HG03342 (cell line): ENCODE results near the gene NECTIN4.
"Not testable (repeated sequence)": the region's sequence is repeated elsewhere in the genome, so short reads cannot be mapped to it uniquely, and the experiment has no call there.

Experiments
- ATAC-seq: cut with Tn5 transposase; IDR thresholded peaks from one replicate; pipeline ENCODE4 v1.9.1; 2021; ENCODE audit warnings: mild to moderate bottlenecking, moderate library complexity; ENCODE audit not compliant: unreplicated experiment

Gene NECTIN4

GRCh38 chr1:161033751-161034150 lies 55.6 kb downstream of the NECTIN4 start:
- ATAC-seq: no peak

GRCh38 chr1:161032409-161032808 lies 56.9 kb downstream of the NECTIN4 start:
- ATAC-seq: no peak

GRCh38 chr1:161031874-161032273 lies 57.5 kb downstream of the NECTIN4 start:
- no peak for ATAC-seq

GRCh38 chr1:161029466-161029865 lies 59.9 kb downstream of the NECTIN4 start:
- ATAC-seq: not testable (repeated sequence)

GRCh38 chr1:161026954-161027353 lies 62.4 kb downstream of the NECTIN4 start:
- ATAC-seq: not testable (repeated sequence)

GRCh38 chr1:161022432-161022831 lies 66.9 kb downstream of the NECTIN4 start:
- ATAC-seq: not testable (repeated sequence)

- no peak for ATAC-seq
These were observed 67.4 kb downstream of the NECTIN4 start for GRCh38 chr1:161021970-161022353.

GRCh38 chr1:161021165-161021969 lies 68.0 kb downstream of the NECTIN4 start:
- peak; percentile 86 for ATAC-seq
